Smooth muscle cell (in vitro differentiated cells): ENCODE data around the gene ITGAE. TPM values are rescaled to one million over a fixed set of nuclear protein-coding genes. Genes with fewer than 3 reads are reported as not detected.

Experiments used
- DNase-seq: peaks from one replicate; lab custom pipeline; 2025; ENCODE audit not compliant: unreplicated experiment; lab: John Stamatoyannopoulos, UW
- H2AFZ ChIP-seq: fragments of 200-600 bp; sonication (generic); 2 replicates; pipeline ENCODE4 v1.6.0; 2016; ENCODE audit warnings: antibody characterized with exemption, low read depth, mild to moderate bottlenecking
- H3F3A ChIP-seq: fragments of 200-600 bp; sonication (generic); 2 replicates; pipeline ENCODE4 v1.6.0; 2017; ENCODE audit warnings: antibody characterized with exemption, low read depth
- H3K27ac ChIP-seq: fragments of 200-600 bp; sonication (generic); 2 replicates; pipeline ENCODE4 v1.5.1; 2016; ENCODE audit warnings: low read depth, mild to moderate bottlenecking
- H3K27me3 ChIP-seq: fragments of 200-600 bp; sonication (generic); 2 replicates; pipeline ENCODE4 v1.6.1; 2016; ENCODE audit warnings: low read depth, mild to moderate bottlenecking
- H3K36me3 ChIP-seq: fragments of 200-600 bp; sonication (generic); 2 replicates; pipeline ENCODE4 v1.5.1; 2016; ENCODE audit warnings: low read depth
- H3K4me1 ChIP-seq: fragments of 200-600 bp; sonication (generic); 2 replicates; pipeline ENCODE4 v1.5.1; 2016; ENCODE audit warnings: low read depth
- H3K4me2 ChIP-seq: fragments of 200-600 bp; sonication (generic); 2 replicates; pipeline ENCODE4 v1.6.0; 2016; ENCODE audit warnings: mild to moderate bottlenecking
- H3K4me3 ChIP-seq: fragments of 200-600 bp; sonication (generic); 2 replicates; pipeline ENCODE4 v1.5.1; 2016; ENCODE audit warnings: mild to moderate bottlenecking
- H3K79me2 ChIP-seq: fragments of 200-600 bp; sonication (generic); 2 replicates; pipeline ENCODE4 v1.6.0; 2016; ENCODE audit warnings: low read depth, mild to moderate bottlenecking
- H3K9ac ChIP-seq: fragments of 200-600 bp; sonication (generic); 2 replicates; pipeline ENCODE4 v1.6.0; 2016; ENCODE audit warnings: low read depth
- H3K9me3 ChIP-seq: fragments of 200-600 bp; sonication (generic); replicated peaks from 2 replicates; pipeline ENCODE4 v1.5.1; 2016; ENCODE audit warnings: low read depth
- H4K20me1 ChIP-seq: fragments of 200-600 bp; sonication (generic); 2 replicates; pipeline ENCODE4 v1.6.0; 2016; ENCODE audit warnings: low read depth
- CTCF ChIP-seq: fragments of 200-600 bp; sonication (generic); IDR thresholded peaks from 2 replicates; pipeline ENCODE4 v1.5.1; 2017; ENCODE audit warnings: borderline replicate concordance, mild to moderate bottlenecking, antibody characterized with exemption; ENCODE audit not compliant: insufficient read depth, poor library complexity, severe bottlenecking
- WGBS: methylation state at CpG from one replicate; pipeline ENCODE4 v1.1.7; 2016; ENCODE audit warnings: low lambda C conversion rate; 5-methylcytosine and 5-hydroxymethylcytosine counted together
- polyA plus RNA-seq: library from polyadenylated mRNA; unstranded; fragments of >200 nt; fragmentation: Nextera tagmentation; extraction: Ambion mirVana; gene quantifications from 2 replicates; pipeline ENCODE4 v1.2.1, GENCODE V29; 2016
- total RNA-seq: library from RNA; depleted of rRNA; stranded (reverse); fragments of >200 nt; gene quantifications from 2 replicates; pipeline ENCODE4 v1.2.3, GENCODE V29; 2014

The ITGAE gene
- total and polyA plus RNA-seq, 2 experiments from 2014 or later, result 43.8 to 66.7 TPM

- H2AFZ ChIP-seq, result no peak overlapping the region
- H3K4me3 ChIP-seq, result no peak overlapping the region
- H3K9me3 ChIP-seq, result no peaks in the 10 kb centered on the region
- no peak for TF ChIP-seq CTCF
- H3K79me2 ChIP-seq, result no peaks in the 10 kb centered on the region
- DNase-seq, result no peak
- no peak overlapping the region for H3K27ac ChIP-seq
- no peak overlapping the region for H3K9ac ChIP-seq
- H3K27me3 ChIP-seq, result peaks cover 58% of the 10 kb centered on the region
- 62% methylated on average over 12 of the region's 12 CpGs for WGBS
- H3F3A ChIP-seq, result no peaks in the 10 kb centered on the region
- no peak overlapping the region for H3K4me2 ChIP-seq
- no peaks in the 10 kb centered on the region for H3K4me1 ChIP-seq
- H4K20me1 ChIP-seq, result no peaks in the 10 kb centered on the region
- no peaks in the 10 kb centered on the region for H3K36me3 ChIP-seq
Observed at GRCh38 chr17:3697103-3697476, 103.9 kb downstream of the ITGAE start.

- Histone ChIP-seq H3K4me1 (no peaks in the 10 kb centered on the region), H3K79me2 (no peaks in the 10 kb centered on the region), H3K9me3 (no peaks in the 10 kb centered on the region), H3K27me3 (peaks cover 58% of the 10 kb centered on the region), H3K4me3 (peak within 1 kb of the TSS; percentile 56), H3K9ac (no peak within 1 kb of the TSS), H3K27ac (no peak within 1 kb of the TSS), H4K20me1 (no peaks in the 10 kb centered on the region), H3F3A (no peaks in the 10 kb centered on the region), H3K4me2 (peak within 1 kb of the TSS; percentile 97), H2AFZ (no peak within 1 kb of the TSS), H3K36me3 (no peaks in the 10 kb centered on the region)
- TF ChIP-seq CTCF, result no peak
- no peak for DNase-seq
- WGBS, result 3% methylated on average over 59 of the region's 65 CpGs
Observed at GRCh38 chr17:3695723-3696411, 105.1 kb downstream of the ITGAE start, which contains the start of gene P2RX5. TSS of gene P2RX5 (minus strand) at chr17:3696155. CDS start at chr17:3696005, 150 bp downstream.

GRCh38 chr17:3695129-3695722 lies 105.8 kb downstream of the ITGAE start:
- Histone ChIP-seq H3K4me1 (no peaks in the 10 kb centered on the region), H3K4me2 (peak overlapping the region; percentile 97), H4K20me1 (no peaks in the 10 kb centered on the region), H3K4me3 (peak overlapping the region; percentile 56), H3K9me3 (no peaks in the 10 kb centered on the region), H3K9ac (no peak overlapping the region), H3F3A (no peaks in the 10 kb centered on the region), H3K27ac (no peak overlapping the region), H2AFZ (no peak overlapping the region), H3K36me3 (no peaks in the 10 kb centered on the region), H3K79me2 (no peaks in the 10 kb centered on the region), H3K27me3 (peaks cover 58% of the 10 kb centered on the region)
- no peak for TF ChIP-seq CTCF
- WGBS, result 52% methylated on average over 15 of the region's 17 CpGs
- no peak for DNase-seq
